Stimulated activated naive CD8-positive, alpha-beta T cell treated with anti-CD3 and anti-CD28 coated beads, Interleukin-15, amount 100 ng/mL, for 72 hours (primary cell): ENCODE measurements around the gene MTOR.

Experiments
- ATAC-seq: fragments of 150-1000 bp; cut with Tn5 transposase; 2 replicates; pipeline ENCODE4 v1.10.0; 2021; ENCODE audit warnings: mild to moderate bottlenecking, moderate library complexity
- DNase-seq, 2 donors: peaks; one replicate each; pipeline ENCODE4 v3.0.0; 2021 to 2022
- H3K27ac Mint-ChIP-seq, 2 donors: one replicate each; pipeline ENCODE4 v1.8.0; 2022; ENCODE audit warnings: mild to moderate bottlenecking in 2 of 2, mixed read lengths in 2 of 2, moderate library complexity in 2 of 2
- H3K27me3 Mint-ChIP-seq: one replicate; pipeline ENCODE4 v1.8.0; 2022; ENCODE audit warnings: mixed read lengths
- H3K4me1 Mint-ChIP-seq: one replicate; pipeline ENCODE4 v1.8.0; 2022; ENCODE audit warnings: mild to moderate bottlenecking, mixed read lengths
- H3K4me3 Mint-ChIP-seq, 2 donors: one replicate each; pipeline ENCODE4 v1.8.0; 2022; ENCODE audit warnings: mild to moderate bottlenecking in 2 of 2, mixed read lengths in 2 of 2, moderate library complexity in 1 of 2
- H3K9me3 Mint-ChIP-seq, 2 donors: one replicate each; pipeline ENCODE4 v1.8.0; 2022; ENCODE audit warnings: mixed read lengths in 2 of 2

MTOR gene

DNA sequence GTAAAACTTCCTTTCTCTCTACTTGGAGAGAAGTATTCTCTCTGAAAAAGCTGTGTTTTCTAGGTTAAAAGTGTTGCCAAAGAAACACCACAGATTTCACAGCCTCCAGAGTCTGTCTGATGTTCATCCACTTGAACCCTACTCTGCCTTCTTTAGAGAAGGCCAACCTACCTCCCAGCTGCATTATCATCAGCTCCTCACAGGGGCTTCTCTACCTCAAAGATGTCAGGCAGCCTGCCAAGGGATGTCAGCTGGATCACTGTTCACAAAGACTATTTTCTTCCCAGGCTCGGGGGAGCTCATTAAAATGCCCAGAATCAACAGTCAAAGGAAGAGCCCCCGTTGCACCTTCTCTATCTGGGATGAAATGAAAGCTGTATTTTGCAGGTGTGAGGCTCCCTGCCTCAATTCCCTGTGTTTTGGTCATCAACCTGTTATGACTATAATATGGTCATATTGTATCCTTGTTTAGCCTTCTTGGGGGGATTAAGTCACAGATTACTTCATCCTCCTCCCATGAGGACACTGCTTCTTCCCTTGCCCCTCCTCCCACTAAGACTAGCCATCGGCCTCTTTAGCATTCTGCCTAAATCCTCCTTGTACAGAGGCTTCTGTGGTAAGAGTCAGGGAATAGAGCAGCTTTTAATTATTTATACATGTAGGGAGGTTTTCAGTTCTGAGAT, 47.5 kb downstream of the MTOR start:
- Mint-ChIP-seq H3K4me1 (no peaks in the 10 kb centered on the region), H3K4me3 (no peak overlapping the region), H3K27ac (no peak overlapping the region), H3K27me3 (no peaks in the 10 kb centered on the region), H3K9me3 (no peaks in the 10 kb centered on the region)
- no peak for ATAC-seq
- no peak for DNase-seq

DNA sequence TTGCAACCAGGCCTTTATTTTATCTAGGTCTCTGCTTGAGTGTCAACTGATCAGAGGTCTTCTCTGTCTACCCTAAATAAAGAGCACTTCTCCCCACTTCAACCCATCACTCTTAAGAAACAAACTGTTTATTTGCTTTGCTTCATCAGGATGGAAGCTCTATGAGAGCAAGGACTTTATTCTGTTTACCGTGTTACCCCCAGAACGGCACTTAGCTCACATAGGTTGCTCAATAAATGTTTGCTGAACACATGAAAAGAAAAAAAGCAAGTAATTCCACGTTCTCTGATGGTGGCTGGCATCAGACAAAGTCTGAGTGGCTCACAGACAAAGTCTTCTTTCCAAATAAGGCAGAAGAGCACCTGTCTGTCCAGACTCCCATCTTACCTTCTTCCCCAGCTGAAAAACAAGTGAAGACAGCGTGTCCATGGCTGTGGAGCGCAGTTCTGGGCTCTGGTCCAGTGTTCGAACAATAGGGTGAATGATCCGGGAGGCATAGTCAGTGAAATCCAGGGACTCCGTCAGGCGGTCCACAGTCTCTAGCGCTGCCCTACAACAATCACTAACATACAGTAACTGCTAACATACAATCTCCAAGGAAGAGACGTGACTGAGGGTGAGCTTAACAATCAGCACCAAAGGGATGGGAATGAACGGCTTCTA, 50.3 kb downstream of the MTOR start:
- Mint-ChIP-seq H3K4me1 (no peaks in the 10 kb centered on the region), H3K27ac (no peak overlapping the region), H3K4me3 (no peak overlapping the region), H3K27me3 (no peaks in the 10 kb centered on the region), H3K9me3 (no peaks in the 10 kb centered on the region)
- no peak for ATAC-seq
- DNase-seq, result no peak

DNA sequence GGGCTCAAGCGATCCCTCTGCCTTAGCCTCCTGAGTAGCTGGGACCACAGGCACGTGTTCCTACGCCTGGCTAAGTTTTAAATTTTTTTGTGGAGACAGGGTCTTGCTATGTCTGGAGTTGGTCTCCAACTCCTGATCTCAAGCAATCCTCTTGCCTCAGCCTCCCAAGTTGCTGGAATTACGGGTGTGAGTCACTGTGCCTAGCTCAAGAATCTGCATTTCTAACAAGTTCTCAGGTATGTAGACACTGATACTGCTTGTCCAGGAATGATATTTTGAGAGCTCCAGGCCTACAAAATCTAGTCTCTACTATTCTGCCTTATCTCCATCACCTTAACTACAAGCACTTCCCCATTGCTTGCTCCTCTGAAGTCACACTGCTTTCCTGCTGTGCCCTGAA, 50.9 kb downstream of the MTOR start:
- Mint-ChIP-seq H3K27ac (no peak overlapping the region), H3K27me3 (no peaks in the 10 kb centered on the region), H3K9me3 (no peaks in the 10 kb centered on the region), H3K4me1 (no peaks in the 10 kb centered on the region), H3K4me3 (no peak overlapping the region)
- DNase-seq (no peak), ATAC-seq (no peak)

DNA sequence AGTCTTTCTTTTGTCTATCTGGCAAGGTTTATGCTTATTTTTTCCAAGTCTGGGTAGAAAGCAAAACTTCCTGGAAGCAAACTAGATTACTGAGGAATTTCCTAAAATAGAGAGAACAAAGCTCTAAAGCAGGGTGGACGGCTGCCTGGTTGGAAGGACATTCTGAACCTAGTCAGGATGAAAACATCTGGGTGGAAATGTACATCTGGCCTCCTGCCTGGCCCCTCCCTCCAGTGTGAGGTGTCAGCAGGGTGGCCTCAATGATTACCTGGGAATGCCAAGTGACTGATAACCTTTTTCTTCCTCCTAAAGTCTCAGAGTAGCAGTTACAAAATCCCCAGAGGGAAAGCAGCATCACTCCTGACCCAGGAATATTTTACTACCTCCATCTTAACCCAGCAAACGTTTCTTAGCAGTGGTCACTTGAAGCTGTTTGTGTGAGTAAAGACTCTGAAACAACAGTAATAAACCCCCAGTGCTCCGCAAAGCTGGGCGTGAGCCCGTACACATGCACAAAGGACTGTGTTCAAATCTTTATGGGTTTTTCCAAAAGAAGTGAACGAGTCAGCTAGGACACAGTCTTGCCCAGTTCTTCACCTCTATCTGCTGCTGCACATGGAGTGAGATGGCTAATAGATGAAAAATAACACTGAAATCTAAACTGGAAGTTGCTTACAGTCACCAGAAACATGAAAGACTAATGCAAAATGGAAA, 54.3 kb downstream of the MTOR start:
- Mint-ChIP-seq H3K27me3 (no peaks in the 10 kb centered on the region), H3K9me3 (no peaks in the 10 kb centered on the region), H3K27ac (no peak overlapping the region), H3K4me1 (no peaks in the 10 kb centered on the region), H3K4me3 (no peak overlapping the region)
- ATAC-seq, result no peak
- DNase-seq, result no peak

DNA sequence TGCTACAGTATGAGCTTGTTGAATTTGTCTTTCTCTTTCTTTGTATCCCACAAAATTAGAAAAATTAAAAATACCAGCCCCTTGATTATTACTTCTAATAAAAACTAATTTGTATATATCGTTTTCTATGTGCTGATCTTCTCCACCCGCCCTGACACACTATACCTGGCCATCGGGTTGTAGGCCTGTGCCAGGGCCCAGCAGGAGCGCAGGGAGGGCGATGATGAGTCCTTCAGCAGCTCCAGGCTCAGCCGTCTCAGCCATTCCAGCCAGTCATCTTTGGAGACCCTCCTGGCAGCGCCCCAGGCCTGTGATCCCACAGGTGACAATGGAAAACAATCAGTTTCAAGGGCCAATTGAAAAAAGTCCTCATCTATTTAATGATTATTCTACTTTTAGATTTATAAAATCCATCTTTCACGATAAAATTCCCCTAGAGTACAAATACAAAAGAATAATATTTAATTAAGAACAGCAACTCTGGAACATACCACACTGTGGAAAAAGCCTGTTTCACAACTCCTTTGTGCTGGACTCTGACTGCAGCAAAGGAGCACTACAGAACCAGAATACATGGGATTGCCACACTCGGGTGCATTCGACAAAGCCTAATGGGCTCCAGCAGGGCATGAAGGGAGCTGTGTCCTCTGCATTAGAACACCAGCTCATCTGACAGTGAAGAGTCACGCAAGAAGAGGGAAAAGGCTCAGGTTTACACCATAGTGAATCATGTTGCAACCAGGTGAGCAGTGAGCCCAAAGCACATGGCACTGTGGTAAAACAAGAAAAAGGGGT, 57.8 kb downstream of the MTOR start:
- Mint-ChIP-seq H3K4me3 (no peak overlapping the region), H3K9me3 (no peaks in the 10 kb centered on the region), H3K27me3 (no peaks in the 10 kb centered on the region), H3K4me1 (no peaks in the 10 kb centered on the region), H3K27ac (no peak overlapping the region)
- DNase-seq (no peak), ATAC-seq (no peak)

DNA sequence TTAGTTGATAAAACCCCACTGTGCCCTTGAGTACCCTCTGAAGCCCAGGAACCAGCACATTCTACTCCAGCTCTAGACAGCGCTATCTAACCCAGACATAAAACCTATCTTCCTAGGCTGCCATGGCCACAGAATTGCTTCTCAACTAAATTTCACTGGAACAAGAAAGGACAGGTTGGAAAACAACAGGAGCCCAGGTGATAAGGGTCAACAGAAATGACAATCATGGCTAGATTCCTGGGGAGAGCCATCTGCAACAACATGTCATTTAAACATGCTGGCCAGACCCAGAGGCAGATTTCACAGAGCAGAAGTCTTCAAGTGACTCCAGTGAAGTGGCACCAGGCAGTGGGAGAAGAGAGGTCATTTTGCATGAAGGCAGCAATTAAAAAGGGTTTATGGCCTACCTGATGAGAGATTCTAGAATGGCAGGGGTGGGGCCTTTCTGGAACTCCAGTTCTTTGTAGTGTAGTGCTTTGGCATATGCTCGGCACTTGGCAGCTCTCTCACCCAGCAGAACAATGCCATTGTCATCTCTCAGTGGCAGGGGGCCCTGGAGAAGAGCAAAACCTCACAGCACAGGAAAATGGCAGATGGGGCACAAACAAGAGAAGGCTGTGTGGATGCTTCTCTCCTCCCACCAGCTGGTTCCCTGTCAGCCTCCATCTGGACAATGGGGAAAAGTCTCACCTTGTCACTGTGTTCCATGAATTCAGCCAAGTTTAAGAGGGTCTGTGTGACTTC, 63.3 kb downstream of the MTOR start:
- no peaks in the 10 kb centered on the region for H3K9me3 Mint-ChIP-seq
- ATAC-seq, result no peak
- no peak overlapping the region for H3K27ac Mint-ChIP-seq
- H3K27me3 Mint-ChIP-seq, result no peaks in the 10 kb centered on the region
- no peaks in the 10 kb centered on the region for H3K4me1 Mint-ChIP-seq
- H3K4me3 Mint-ChIP-seq, result no peak overlapping the region
- no peak for DNase-seq

DNA sequence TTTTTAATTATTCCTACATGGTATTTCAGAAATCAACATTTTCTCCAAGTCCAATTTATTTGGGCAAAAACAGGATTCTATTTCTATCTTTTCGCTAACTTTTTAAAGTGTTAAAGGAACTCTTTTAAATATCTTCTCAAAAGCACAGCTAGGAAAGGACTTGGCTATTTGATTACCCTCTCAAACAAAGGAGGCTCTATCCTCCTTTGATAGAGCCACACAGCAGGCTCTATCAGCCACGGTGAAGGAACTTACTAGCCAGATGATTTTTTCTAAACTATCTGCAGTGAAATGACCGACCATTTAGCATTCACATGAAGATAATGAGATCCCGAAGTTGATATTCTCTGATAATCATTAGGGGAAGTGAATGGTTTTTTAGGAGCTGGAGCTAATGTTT, 64.1 kb downstream of the MTOR start:
- Mint-ChIP-seq H3K4me3 (no peak overlapping the region), H3K9me3 (no peaks in the 10 kb centered on the region), H3K4me1 (no peaks in the 10 kb centered on the region), H3K27ac (no peak overlapping the region), H3K27me3 (no peaks in the 10 kb centered on the region)
- DNase-seq (no peak), ATAC-seq (no peak)

DNA sequence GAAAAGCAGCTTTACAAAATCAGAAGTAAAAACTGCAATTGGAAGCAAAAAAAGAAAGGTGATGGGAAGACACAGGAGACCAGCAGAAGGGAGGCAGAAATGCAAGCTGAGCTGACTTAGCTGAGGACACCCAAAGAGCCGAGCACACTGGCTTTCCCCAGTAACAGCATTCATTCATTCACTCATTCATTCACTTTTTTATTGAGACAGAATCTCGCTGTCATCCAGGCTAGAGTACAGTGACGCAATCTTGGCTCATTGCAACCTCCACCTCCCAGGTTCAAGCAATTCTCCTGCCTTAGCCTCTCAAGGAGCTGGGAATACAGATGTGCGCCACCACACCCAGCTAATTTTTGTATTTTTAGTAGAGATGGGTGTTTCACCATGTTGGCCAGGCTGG, 65.0 kb downstream of the MTOR start:
- no peak for DNase-seq
- no peak for ATAC-seq
- Mint-ChIP-seq H3K27ac (no peak overlapping the region), H3K4me1 (no peaks in the 10 kb centered on the region), H3K4me3 (no peak overlapping the region), H3K27me3 (no peaks in the 10 kb centered on the region), H3K9me3 (no peaks in the 10 kb centered on the region)

DNA sequence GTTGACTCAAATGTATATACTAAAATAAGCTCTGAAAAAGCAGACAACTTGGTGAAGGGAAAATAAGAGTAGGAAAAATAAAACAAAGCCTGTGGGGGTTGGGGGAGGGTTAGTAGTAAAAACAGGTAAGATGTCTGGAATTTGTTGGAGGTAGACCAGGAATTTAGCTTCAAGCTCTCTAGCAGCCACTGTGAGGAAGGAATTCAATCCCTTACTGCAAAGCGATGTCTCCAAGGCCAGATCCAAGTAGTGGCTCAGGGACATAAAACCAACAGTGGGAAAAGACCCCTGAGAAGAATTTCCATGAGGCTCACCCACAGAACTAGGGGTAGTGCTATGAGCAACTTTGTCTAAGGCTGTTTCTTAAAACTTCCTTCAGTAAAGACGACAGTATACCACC, 65.4 kb downstream of the MTOR start:
- Mint-ChIP-seq H3K27me3 (no peaks in the 10 kb centered on the region), H3K4me3 (no peak overlapping the region), H3K9me3 (no peaks in the 10 kb centered on the region), H3K4me1 (no peaks in the 10 kb centered on the region), H3K27ac (peak overlapping the region in 1 of 2 donors; percentile 27)
- ATAC-seq (no peak), DNase-seq (no peak)

DNA sequence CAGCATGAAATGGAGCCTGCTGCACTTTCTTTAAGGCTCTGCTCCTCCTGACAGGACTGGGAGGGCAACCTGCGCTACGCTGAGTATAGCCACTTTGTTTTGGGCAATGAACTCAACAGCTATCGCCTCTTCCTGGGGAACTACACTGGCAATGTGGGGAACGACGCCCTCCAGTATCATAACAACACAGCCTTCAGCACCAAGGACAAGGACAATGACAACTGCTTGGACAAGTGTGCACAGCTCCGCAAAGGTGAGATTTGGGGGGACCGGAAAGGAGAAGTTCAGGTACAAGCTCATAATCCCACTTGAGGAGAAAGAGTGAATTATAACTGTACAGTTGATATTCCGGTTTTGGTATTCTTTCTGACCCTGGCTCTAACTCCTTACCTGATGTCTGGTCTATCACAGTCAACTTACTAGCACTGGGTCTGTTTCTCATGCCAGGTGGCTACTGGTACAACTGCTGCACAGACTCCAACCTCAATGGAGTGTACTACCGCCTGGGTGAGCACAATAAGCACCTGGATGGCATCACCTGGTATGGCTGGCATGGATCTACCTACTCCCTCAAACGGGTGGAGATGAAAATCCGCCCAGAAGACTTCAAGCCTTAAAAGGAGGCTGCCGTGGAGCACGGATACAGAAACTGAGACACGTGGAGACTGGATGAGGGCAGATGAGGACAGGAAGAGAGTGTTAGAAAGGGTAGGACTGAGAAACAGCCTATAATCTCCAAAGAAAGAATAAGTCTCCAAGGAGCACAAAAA, 67.8 kb downstream of the MTOR start:
- DNase-seq, result no peak
- Mint-ChIP-seq H3K27ac (peak overlapping the region in 1 of 2 donors; percentile 4), H3K27me3 (no peaks in the 10 kb centered on the region), H3K4me1 (no peaks in the 10 kb centered on the region), H3K4me3 (no peak overlapping the region), H3K9me3 (no peaks in the 10 kb centered on the region)
- ATAC-seq, result no peak

DNA sequence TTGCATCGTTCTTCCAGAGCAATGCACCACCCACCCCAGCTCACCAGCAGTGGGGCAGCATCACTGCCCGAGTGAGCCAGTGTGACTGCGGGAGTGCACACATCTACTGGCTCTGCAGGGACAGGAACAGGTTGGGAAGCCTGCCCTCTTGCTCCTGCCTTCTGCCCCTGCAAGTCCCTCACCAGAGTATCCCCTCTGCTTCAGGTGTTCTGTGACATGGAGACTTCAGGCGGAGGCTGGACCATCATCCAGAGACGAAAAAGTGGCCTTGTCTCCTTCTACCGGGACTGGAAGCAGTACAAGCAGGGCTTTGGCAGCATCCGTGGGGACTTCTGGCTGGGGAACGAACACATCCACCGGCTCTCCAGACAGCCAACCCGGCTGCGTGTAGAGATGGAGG, 69.0 kb downstream of the MTOR start:
- H3K27me3 Mint-ChIP-seq, result no peaks in the 10 kb centered on the region
- DNase-seq (no peak), ATAC-seq (no peak)
- no peak overlapping the region for H3K27ac Mint-ChIP-seq
- H3K4me3 Mint-ChIP-seq, result no peak overlapping the region
- H3K4me1 Mint-ChIP-seq, result no peaks in the 10 kb centered on the region
- no peaks in the 10 kb centered on the region for H3K9me3 Mint-ChIP-seq

DNA sequence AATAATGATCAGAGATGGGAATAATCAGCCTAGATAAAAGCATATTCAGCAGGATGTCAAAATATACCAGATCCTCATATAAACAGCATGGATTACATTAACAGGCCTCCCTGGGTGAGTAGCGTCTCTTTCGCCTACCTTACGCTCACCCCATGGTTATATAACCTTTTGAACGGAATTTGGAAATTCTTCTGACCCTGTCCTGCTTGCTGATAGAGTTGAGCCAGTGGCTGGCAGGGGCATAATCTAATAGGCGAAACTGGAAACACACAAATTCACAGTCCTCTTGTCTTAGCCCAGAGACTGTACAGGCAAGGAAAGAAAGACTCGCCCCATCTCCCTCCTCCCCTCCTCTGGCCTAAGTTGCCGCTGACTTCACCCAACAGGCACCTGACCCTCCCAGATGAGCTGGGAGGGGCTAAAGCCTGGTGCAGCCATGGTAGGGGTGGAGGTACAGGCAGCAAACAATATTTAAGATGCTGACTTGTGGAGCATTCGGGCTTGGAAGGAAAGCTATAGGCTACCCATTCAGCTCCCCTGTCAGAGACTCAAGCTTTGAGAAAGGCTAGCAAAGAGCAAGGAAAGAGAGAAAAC, 73.4 kb downstream of the MTOR start, which contains the start of gene ANGPTL7:
ANGPTL7 (plus strand) TSS at position 498 of the 594 bp plus-strand sequence. CDS start 225 bp downstream, outside the sequence.
- no peaks in the 10 kb centered on the region for H3K4me1 Mint-ChIP-seq
- DNase-seq, result no peak
- no peaks in the 10 kb centered on the region for H3K9me3 Mint-ChIP-seq
- H3K27me3 Mint-ChIP-seq, result no peaks in the 10 kb centered on the region
- peak within 1 kb of the TSS in 1 of 2 donors; percentile 52 for H3K27ac Mint-ChIP-seq
- no peak for ATAC-seq
- H3K4me3 Mint-ChIP-seq, result no peak within 1 kb of the TSS

DNA sequence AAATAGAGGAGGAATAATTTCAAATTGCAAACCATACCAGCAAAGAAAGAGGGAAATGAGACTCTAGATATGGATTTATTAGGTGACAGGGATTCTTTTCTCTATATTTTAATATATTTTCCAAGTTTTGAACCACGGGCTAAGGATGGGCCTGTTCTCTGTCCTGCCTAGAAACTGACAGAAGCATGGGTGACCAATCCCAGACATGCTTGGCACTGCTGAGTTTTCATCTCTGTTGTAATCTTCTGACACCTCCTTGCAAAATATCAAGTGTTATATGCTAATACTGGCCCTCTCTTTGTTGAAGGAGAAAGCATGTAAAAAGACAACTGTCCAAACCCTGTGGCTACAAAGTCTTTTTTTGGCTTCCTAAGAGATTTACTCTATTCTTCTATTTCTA, 74.0 kb downstream of the MTOR start:
- peak overlapping the region in 1 of 2 donors; percentile 52 for H3K27ac Mint-ChIP-seq
- DNase-seq (no peak), ATAC-seq (no peak)
- no peaks in the 10 kb centered on the region for H3K27me3 Mint-ChIP-seq
- H3K4me3 Mint-ChIP-seq, result no peak overlapping the region
- no peaks in the 10 kb centered on the region for H3K9me3 Mint-ChIP-seq
- H3K4me1 Mint-ChIP-seq, result no peaks in the 10 kb centered on the region

DNA sequence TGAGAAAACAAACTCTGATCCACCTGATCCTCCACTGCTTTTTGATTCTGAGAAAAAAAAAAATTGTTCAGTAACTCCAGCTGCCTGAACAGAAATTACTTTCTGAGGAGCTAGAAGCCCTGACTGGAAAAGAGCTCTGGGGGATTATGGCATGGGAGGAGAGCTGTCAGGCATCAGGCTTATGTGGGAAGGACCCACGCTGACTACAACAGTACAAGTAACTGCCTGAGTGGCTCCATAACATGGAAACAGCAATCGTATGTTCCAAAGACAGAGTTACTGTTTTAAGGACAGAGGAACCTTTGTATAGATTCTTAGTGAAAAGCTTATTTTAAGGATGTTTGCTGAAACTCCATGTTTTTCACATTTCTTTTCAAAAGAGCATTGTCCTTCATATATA, 74.4 kb downstream of the MTOR start:
- ATAC-seq (no peak), DNase-seq (no peak)
- H3K27ac Mint-ChIP-seq, result no peak overlapping the region
- no peaks in the 10 kb centered on the region for H3K27me3 Mint-ChIP-seq
- H3K9me3 Mint-ChIP-seq, result no peaks in the 10 kb centered on the region
- no peak overlapping the region for H3K4me3 Mint-ChIP-seq
- no peaks in the 10 kb centered on the region for H3K4me1 Mint-ChIP-seq
